PC-3 (cell line): ENCODE data around the gene MT1M.

ENCODE experiments used
- EZH2 ChIP-seq: fragments of 300-600 bp; sonication (generic); IDR thresholded peaks from one replicate; pipeline ENCODE4 v1.6.1; 2017; ENCODE audit warnings: antibody characterized with exemption, mild to moderate bottlenecking, low read length; ENCODE audit not compliant: unreplicated experiment
- EZH2phosphoT487 ChIP-seq: fragments of 300-600 bp; sonication (generic); IDR thresholded peaks from 2 replicates; pipeline ENCODE4 v1.6.1; 2018; ENCODE audit warnings: mild to moderate bottlenecking, antibody characterized with exemption, low read length, borderline replicate concordance
- TF ChIP-seq, protein P1 (sequence below): fragments of 300-600 bp; sonication (generic); conservative IDR thresholded peaks from 2 replicates; pipeline ENCODE4 v1.5.1; 2017; ENCODE audit warnings: antibody characterized with exemption, low read depth, mild to moderate bottlenecking, low read length

DNA sequence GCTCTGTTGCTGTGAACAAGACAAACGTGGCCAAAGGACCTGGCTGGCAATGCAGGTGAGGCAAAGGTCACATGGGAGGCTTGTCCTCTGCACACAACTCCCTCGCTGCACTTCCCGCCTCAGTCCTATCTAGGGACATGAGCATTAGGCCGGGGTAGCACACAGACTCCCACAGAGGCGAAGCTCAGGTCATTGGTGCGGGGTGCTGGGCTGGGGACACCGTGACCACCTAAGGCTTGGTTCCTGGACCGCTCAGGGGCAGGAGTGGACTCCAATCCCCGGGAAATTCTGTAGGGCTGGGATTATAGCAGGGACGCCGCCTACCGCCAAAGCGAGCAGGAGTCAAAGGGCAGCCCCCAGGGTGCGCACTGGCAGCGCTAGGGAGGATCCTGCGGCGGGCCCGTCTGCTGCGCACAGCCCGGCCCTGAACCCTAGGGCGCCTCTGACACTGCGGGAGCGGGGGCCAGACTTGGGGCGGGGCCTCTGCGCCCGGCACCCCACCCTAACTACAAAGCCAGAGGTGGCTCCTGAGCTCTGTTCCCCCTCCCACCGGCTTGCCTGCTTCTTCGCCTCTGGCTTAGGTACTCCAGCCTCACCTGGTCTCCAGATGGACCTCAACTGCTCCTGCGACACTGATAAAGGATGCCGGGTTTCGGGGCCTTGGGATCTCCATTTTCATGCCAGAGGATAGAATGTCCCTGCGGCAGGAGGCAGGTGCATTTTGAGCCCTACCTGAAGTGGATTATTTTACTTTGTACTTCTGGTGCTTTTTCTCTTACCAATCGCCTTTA is 15.4 kb downstream of the MT1M start:
- TF ChIP-seq, protein P1, sequence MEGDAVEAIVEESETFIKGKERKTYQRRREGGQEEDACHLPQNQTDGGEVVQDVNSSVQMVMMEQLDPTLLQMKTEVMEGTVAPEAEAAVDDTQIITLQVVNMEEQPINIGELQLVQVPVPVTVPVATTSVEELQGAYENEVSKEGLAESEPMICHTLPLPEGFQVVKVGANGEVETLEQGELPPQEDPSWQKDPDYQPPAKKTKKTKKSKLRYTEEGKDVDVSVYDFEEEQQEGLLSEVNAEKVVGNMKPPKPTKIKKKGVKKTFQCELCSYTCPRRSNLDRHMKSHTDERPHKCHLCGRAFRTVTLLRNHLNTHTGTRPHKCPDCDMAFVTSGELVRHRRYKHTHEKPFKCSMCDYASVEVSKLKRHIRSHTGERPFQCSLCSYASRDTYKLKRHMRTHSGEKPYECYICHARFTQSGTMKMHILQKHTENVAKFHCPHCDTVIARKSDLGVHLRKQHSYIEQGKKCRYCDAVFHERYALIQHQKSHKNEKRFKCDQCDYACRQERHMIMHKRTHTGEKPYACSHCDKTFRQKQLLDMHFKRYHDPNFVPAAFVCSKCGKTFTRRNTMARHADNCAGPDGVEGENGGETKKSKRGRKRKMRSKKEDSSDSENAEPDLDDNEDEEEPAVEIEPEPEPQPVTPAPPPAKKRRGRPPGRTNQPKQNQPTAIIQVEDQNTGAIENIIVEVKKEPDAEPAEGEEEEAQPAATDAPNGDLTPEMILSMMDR = no peak
- TF ChIP-seq EZH2 = no peak
- TF ChIP-seq EZH2phosphoT487 = no peak
